SK-N-SH treated with all-trans-retinoic acid at 6 μM for 48 hours (cell line): ENCODE results near the gene FLT3.

Source experiments
- ATAC-seq: fragments of 200-7000 bp; cut with Tn5 transposase; 3 replicates; pipeline ENCODE4 v1.9.1; 2020; ENCODE audit warnings: mild to moderate bottlenecking, moderate library complexity
- BACH2 ChIP-seq: fragments of 250-450 bp; sonication (Bioruptor Pico); IDR thresholded peaks from 2 replicates; pipeline ENCODE4 v1.9.0; 2021; ENCODE audit warnings: mild to moderate bottlenecking, borderline replicate concordance
- CREB5 ChIP-seq: fragments of 250-450 bp; sonication (Bioruptor Pico); IDR thresholded peaks from 2 replicates; pipeline ENCODE4 v1.5.1; 2020; ENCODE audit warnings: low read depth, mild to moderate bottlenecking, moderate library complexity
- CSDC2 ChIP-seq: fragments of 250-450 bp; sonication (Bioruptor Pico); IDR thresholded peaks from 2 replicates; pipeline ENCODE4 v1.5.0; 2020; ENCODE audit warnings: mild to moderate bottlenecking, moderate library complexity
- ESRRG ChIP-seq: fragments of 250-450 bp; sonication (Bioruptor Pico); IDR thresholded peaks from 2 replicates; pipeline ENCODE4 v1.6.1; 2021; ENCODE audit warnings: mild to moderate bottlenecking
- GLIS3 ChIP-seq: fragments of 250-450 bp; sonication (Bioruptor Pico); IDR thresholded peaks from 2 replicates; pipeline ENCODE4 v1.5.0; 2020; ENCODE audit warnings: mild to moderate bottlenecking, moderate library complexity
- ISL1 ChIP-seq: fragments of 250-450 bp; sonication (Bioruptor Pico); IDR thresholded peaks from 2 replicates; pipeline ENCODE4 v2.1.2; 2022; ENCODE audit warnings: mild to moderate bottlenecking, moderate library complexity
- OSR1 ChIP-seq: fragments of 250-450 bp; sonication (Bioruptor Pico); IDR thresholded peaks from 2 replicates; pipeline ENCODE4 v1.8.0; 2022; ENCODE audit warnings: moderate library complexity, mild to moderate bottlenecking, inconsistent platforms
- PATZ1 ChIP-seq: fragments of 250-450 bp; sonication (Bioruptor Pico); IDR thresholded peaks from 2 replicates; pipeline ENCODE4 v1.8.0; 2020; ENCODE audit warnings: mild to moderate bottlenecking, moderate library complexity, borderline replicate concordance
- PPARA ChIP-seq: fragments of 250-450 bp; sonication (Bioruptor Pico); IDR thresholded peaks from 2 replicates; pipeline ENCODE4 v1.5.0; 2020; ENCODE audit warnings: mild to moderate bottlenecking, borderline replicate concordance
- RARB ChIP-seq: fragments of 250-450 bp; sonication (Bioruptor Pico); IDR thresholded peaks from 2 replicates; pipeline ENCODE4 v1.8.0; 2021; ENCODE audit warnings: mild to moderate bottlenecking, moderate library complexity
- SNAI2 ChIP-seq: fragments of 250-450 bp; sonication (Bioruptor Pico); IDR thresholded peaks from 2 replicates; pipeline ENCODE4 v1.5.0; 2020; ENCODE audit warnings: mild to moderate bottlenecking, moderate library complexity
- TCF4 ChIP-seq: fragments of 250-450 bp; sonication (Bioruptor Pico); IDR thresholded peaks from 2 replicates; pipeline ENCODE4 v1.8.0; 2021; ENCODE audit warnings: mild to moderate bottlenecking, moderate library complexity, borderline replicate concordance
- TOX ChIP-seq: fragments of 250-450 bp; sonication (Bioruptor Pico); IDR thresholded peaks from 2 replicates; pipeline ENCODE4 v1.8.0; 2021; ENCODE audit warnings: mild to moderate bottlenecking, moderate library complexity, borderline replicate concordance
- TSHZ2 ChIP-seq: fragments of 250-450 bp; sonication (Bioruptor Pico); IDR thresholded peaks from 2 replicates; pipeline ENCODE4 v1.5.0; 2020; ENCODE audit warnings: mild to moderate bottlenecking, moderate library complexity
- ZC3H10 ChIP-seq: fragments of 250-450 bp; sonication (Bioruptor Pico); IDR thresholded peaks from 2 replicates; pipeline ENCODE4 v1.5.1; 2021; ENCODE audit warnings: mild to moderate bottlenecking, moderate library complexity
- ZFP3 ChIP-seq: fragments of 250-450 bp; sonication (Bioruptor Pico); IDR thresholded peaks from 2 replicates; pipeline ENCODE4 v1.5.0; 2020; ENCODE audit warnings: mild to moderate bottlenecking, moderate library complexity
- ZFP30 ChIP-seq: fragments of 450-650 bp; formaldehyde crosslinking; IDR thresholded peaks from 2 replicates; pipeline ENCODE4 v1.5.0; 2022; ENCODE audit warnings: mild to moderate bottlenecking, moderate library complexity
- ZNF565 ChIP-seq: fragments of 450-650 bp; formaldehyde crosslinking; conservative IDR thresholded peaks from 2 replicates; pipeline ENCODE4 v1.5.0; 2020; ENCODE audit warnings: low read depth, mild to moderate bottlenecking, moderate library complexity
- ZNF70 ChIP-seq: fragments of 450-650 bp; formaldehyde crosslinking; IDR thresholded peaks from 2 replicates; pipeline ENCODE4 v1.5.0; 2020; ENCODE audit warnings: mild to moderate bottlenecking, moderate library complexity
- ZNF8 ChIP-seq: fragments of 450-650 bp; formaldehyde crosslinking; IDR thresholded peaks from 2 replicates; pipeline ENCODE4 v1.5.0; 2020; ENCODE audit warnings: mild to moderate bottlenecking, moderate library complexity
- TF ChIP-seq, protein P1 (sequence below): fragments of 250-450 bp; sonication (Bioruptor Pico); IDR thresholded peaks from 2 replicates; pipeline ENCODE4 v1.5.1; 2021; ENCODE audit warnings: mild to moderate bottlenecking, moderate library complexity

Gene FLT3

DNA sequence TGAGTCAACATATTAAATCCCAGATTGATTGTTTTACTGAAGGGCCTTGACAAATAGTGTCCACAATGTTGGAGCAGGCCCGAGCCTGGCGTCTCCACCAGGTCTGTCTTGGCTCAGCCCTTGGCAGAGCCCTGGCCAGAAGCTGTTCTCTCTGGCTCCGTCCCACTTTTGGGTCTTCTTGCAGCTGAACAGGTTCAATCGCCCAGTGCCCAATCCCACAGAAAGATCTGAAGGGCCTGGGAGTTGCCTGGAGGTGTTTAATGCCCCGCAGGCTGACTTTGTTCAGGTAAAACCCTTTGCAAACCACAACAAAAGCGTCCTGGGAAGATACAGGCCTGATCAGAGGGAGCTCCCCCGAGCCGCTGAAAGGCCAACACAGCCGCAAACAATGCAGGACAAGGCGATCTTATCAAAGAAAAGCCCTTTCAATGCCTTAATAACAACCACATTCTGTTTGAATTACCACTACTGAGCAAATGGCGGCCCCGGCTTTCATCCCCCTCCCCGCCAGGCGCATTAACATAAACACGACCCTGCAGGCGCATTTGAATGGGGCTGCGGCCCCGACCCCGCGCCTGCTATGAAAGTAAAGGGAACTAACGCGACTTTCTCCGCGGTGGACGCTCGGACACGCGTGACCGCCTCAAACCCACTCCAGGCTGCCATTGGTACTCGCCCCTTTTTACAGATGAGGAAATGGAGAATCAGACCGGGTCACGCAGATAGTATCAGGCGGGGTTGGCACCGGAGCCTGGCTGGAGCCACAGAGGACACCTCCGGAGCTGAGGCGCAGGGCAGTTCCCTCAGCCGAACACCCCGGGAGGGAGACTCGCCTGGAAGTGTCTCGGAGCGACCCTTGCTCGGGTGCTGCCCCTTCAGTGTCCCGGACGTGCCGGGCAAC, 134.4 kb downstream of the FLT3 start:
- TF ChIP-seq CREB5 (CRISPR knock-in tag) = no peak
- no peak for TF ChIP-seq TSHZ2
- no peak for TF ChIP-seq ISL1 (CRISPR knock-in tag)
- TF ChIP-seq BACH2 (CRISPR knock-in tag) = no peak
- TF ChIP-seq ZNF8 = no peak
- no peak for TF ChIP-seq ZFP3 (CRISPR knock-in tag)
- no peak for TF ChIP-seq ZFP30 (CRISPR knock-in tag)
- TF ChIP-seq SNAI2 (CRISPR knock-in tag) = no peak
- TF ChIP-seq TCF4 = no peak
- no peak for TF ChIP-seq OSR1 (CRISPR knock-in tag)
- no peak for TF ChIP-seq ZNF565
- no peak for TF ChIP-seq GLIS3 (CRISPR knock-in tag)
- TF ChIP-seq ZC3H10 (CRISPR knock-in tag) = no peak
- no peak for TF ChIP-seq RARB (CRISPR knock-in tag)
- no peak for TF ChIP-seq ESRRG (CRISPR knock-in tag)
- no peak for TF ChIP-seq TOX (CRISPR knock-in tag)
- no peak for TF ChIP-seq PATZ1 (CRISPR knock-in tag)
- no peak for TF ChIP-seq ZNF70
- TF ChIP-seq, protein P1, sequence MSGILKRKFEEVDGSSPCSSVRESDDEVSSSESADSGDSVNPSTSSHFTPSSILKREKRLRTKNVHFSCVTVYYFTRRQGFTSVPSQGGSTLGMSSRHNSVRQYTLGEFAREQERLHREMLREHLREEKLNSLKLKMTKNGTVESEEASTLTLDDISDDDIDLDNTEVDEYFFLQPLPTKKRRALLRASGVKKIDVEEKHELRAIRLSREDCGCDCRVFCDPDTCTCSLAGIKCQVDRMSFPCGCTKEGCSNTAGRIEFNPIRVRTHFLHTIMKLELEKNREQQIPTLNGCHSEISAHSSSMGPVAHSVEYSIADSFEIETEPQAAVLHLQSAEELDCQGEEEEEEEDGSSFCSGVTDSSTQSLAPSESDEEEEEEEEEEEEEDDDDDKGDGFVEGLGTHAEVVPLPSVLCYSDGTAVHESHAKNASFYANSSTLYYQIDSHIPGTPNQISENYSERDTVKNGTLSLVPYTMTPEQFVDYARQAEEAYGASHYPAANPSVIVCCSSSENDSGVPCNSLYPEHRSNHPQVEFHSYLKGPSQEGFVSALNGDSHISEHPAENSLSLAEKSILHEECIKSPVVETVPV (CRISPR knock-in tag) = no peak
- no peak for TF ChIP-seq CSDC2 (CRISPR knock-in tag)
- ATAC-seq = no peak

GRCh38 chr13:27965343-27965739, 135.0 kb downstream of the FLT3 start:
- no peak for TF ChIP-seq ZFP30 (CRISPR knock-in tag)
- no peak for TF ChIP-seq ZNF565
- no peak for TF ChIP-seq PATZ1 (CRISPR knock-in tag)
- TF ChIP-seq ESRRG (CRISPR knock-in tag) = no peak
- no peak for TF ChIP-seq BACH2 (CRISPR knock-in tag)
- no peak for TF ChIP-seq ZNF8
- no peak for TF ChIP-seq CREB5 (CRISPR knock-in tag)
- TF ChIP-seq PPARA = no peak
- no peak for TF ChIP-seq OSR1 (CRISPR knock-in tag)
- TF ChIP-seq TSHZ2 = no peak
- no peak for TF ChIP-seq CSDC2 (CRISPR knock-in tag)
- no peak for TF ChIP-seq ZFP3 (CRISPR knock-in tag)
- TF ChIP-seq, protein P1 (CRISPR knock-in tag) = no peak
- no peak for TF ChIP-seq ZC3H10 (CRISPR knock-in tag)
- ATAC-seq = no peak
